ENCODE data around the gene PPP6R2. TPM values are rescaled to one million over a fixed set of nuclear protein-coding genes. Genes with fewer than 3 reads are reported as not detected.
A peak's percentile ranks its signal among the peaks of the same experiment; 100 is the strongest.

The PPP6R2 gene
- total and polyA plus RNA-seq, 2 of the 8 experiments (the other 6 are each of a cell fraction or from before 2014, with no cell fraction given), result 25.0 to 32.2 TPM

GRCh38 chr22:50341977-50342650 lies 1.0 kb upstream of the PPP6R2 start (continued):
- TF ChIP-seq ATF3 (IDR thresholded peaks at IDR 0.05; ENCODE audit: insufficient read depth, low read depth, low read length), result peak; percentile 26; the same call in 1 of the 2 replicates
- peak; percentile 87 for TF ChIP-seq TAF7 (optimal IDR thresholded peaks at IDR 0.05; ENCODE audit: borderline replicate concordance, low read depth, low read length)
- TF ChIP-seq KDM1A (IDR thresholded peaks at IDR 0.05; ENCODE audit: borderline replicate concordance, low read length), result no peak
- 0 out of 4 replicates have a peak, but pooled peaks of 1 of the 2 experiments have one; percentile 60 for TF ChIP-seq SIN3A (conservative IDR thresholded peaks at IDR 0.05 in 1 of 2, IDR thresholded peaks at IDR 0.05 in 1 of 2; ENCODE audit: low read depth in 1 of 2, low read length in 2 of 2)
- TF ChIP-seq CBX8 (IDR thresholded peaks at IDR 0.05; ENCODE audit: borderline replicate concordance, low read depth, low read length), result no peak
- TF ChIP-seq POLR2AphosphoS5 (IDR thresholded peaks at IDR 0.05; ENCODE audit: low read depth, low read length), result no peak
- TF ChIP-seq PHF8 (conservative IDR thresholded peaks at IDR 0.05; ENCODE audit: low read depth, low read length), result no peak
- TF ChIP-seq TEAD4 (IDR thresholded peaks at IDR 0.05; ENCODE audit: low read depth, low read length), result 0 out of 2 replicates have a peak, but pooled peaks have one; percentile 17
- no peak for TF ChIP-seq GTF2F1 (IDR thresholded peaks at IDR 0.05; ENCODE audit: borderline replicate concordance, low read depth, low read length)
- TF ChIP-seq POU5F1 (IDR thresholded peaks at IDR 0.05; ENCODE audit: low read depth, low read length), result no peak
- 0 out of 2 replicates have a peak, but pooled peaks have one; percentile 1 for TF ChIP-seq EGR1 (IDR thresholded peaks at IDR 0.05; ENCODE audit: borderline replicate concordance, low read depth, low read length)
- TF ChIP-seq POLR2A (IDR thresholded peaks at IDR 0.05; ENCODE audit: control extremely low read depth in 1 of 2, low read depth in 2 of 2, low read length in 2 of 2), result no peak; a peak in 1 of 3 replicates
- TF ChIP-seq BRCA1 (IDR thresholded peaks at IDR 0.05; ENCODE audit: low read depth, low read length), result 0 out of 2 replicates have a peak, but pooled peaks have one; percentile 10
- TF ChIP-seq RFX5 (IDR thresholded peaks at IDR 0.05; ENCODE audit: borderline replicate concordance, low read depth, low read length), result no peak
- no peak for TF ChIP-seq USF2 (IDR thresholded peaks at IDR 0.05; ENCODE audit: low read length)
- TF ChIP-seq RXRA (IDR thresholded peaks at IDR 0.05; ENCODE audit: insufficient read depth, low read depth, low read length), result no peak
- TF ChIP-seq JUND (IDR thresholded peaks at IDR 0.05; ENCODE audit: low read length), result no peak
- TF ChIP-seq BACH1 (IDR thresholded peaks at IDR 0.05; ENCODE audit: low read length), result no peak
- TF ChIP-seq CREB1 (IDR thresholded peaks at IDR 0.05), result peak; percentile 17; the same call in 1 of the 2 replicates
- TF ChIP-seq YY1 (IDR thresholded peaks at IDR 0.05; ENCODE audit: low read depth, low read length), result peak; percentile 61
- TF ChIP-seq ATF2 (IDR thresholded peaks at IDR 0.05; ENCODE audit: low read length), result no peak
- TF ChIP-seq ASH2L (IDR thresholded peaks at IDR 0.05; ENCODE audit: low read length), result peak; percentile 78
